Type B pancreatic cell (in vitro differentiated cells): ENCODE results near the gene KIF26A. TPM values are rescaled to one million over a fixed set of nuclear protein-coding genes. Genes with fewer than 3 reads are reported as not detected.

Experiments
- DNase-seq: peaks from one replicate; pipeline ENCODE4 v3.0.0; 2021; ENCODE audit warnings: mixed read lengths; ENCODE audit not compliant: unreplicated experiment; ENCODE audit errors: extremely low spot score
- H3K27ac Mint-ChIP-seq: 2 replicates; pipeline ENCODE4 v1.8.0; 2021; ENCODE audit warnings: mild to moderate bottlenecking, mixed read lengths
- H3K27me3 Mint-ChIP-seq: 2 replicates; pipeline ENCODE4 v1.8.0; 2021; ENCODE audit warnings: mixed read lengths
- H3K36me3 Mint-ChIP-seq: 2 replicates; pipeline ENCODE4 v1.8.0; 2021; ENCODE audit warnings: mixed read lengths
- H3K4me1 Mint-ChIP-seq: one replicate; pipeline ENCODE4 v1.8.0; 2021; ENCODE audit warnings: mixed read lengths; ENCODE audit not compliant: unreplicated experiment
- H3K4me3 Mint-ChIP-seq: 2 replicates; pipeline ENCODE4 v1.8.0; 2021; ENCODE audit warnings: mild to moderate bottlenecking, mixed read lengths
- H3K9me3 Mint-ChIP-seq: 2 replicates; pipeline ENCODE4 v1.8.0; 2021; ENCODE audit warnings: mixed read lengths
- CTCF ChIP-seq: fragments of 200-600 bp; sonication (generic); conservative IDR thresholded peaks from 2 replicates; pipeline ENCODE4 v1.5.0; 2021; ENCODE audit warnings: antibody characterized with exemption, mild to moderate bottlenecking
- total RNA-seq: library from RNA; stranded (reverse); gene quantifications from 2 replicates; pipeline ENCODE4 v1.2.1, GENCODE V29; 2021; ENCODE audit warnings: low replicate concordance

KIF26A gene
- total RNA-seq, 1 donor from 2014 or later, result 23.4 TPM

DNA sequence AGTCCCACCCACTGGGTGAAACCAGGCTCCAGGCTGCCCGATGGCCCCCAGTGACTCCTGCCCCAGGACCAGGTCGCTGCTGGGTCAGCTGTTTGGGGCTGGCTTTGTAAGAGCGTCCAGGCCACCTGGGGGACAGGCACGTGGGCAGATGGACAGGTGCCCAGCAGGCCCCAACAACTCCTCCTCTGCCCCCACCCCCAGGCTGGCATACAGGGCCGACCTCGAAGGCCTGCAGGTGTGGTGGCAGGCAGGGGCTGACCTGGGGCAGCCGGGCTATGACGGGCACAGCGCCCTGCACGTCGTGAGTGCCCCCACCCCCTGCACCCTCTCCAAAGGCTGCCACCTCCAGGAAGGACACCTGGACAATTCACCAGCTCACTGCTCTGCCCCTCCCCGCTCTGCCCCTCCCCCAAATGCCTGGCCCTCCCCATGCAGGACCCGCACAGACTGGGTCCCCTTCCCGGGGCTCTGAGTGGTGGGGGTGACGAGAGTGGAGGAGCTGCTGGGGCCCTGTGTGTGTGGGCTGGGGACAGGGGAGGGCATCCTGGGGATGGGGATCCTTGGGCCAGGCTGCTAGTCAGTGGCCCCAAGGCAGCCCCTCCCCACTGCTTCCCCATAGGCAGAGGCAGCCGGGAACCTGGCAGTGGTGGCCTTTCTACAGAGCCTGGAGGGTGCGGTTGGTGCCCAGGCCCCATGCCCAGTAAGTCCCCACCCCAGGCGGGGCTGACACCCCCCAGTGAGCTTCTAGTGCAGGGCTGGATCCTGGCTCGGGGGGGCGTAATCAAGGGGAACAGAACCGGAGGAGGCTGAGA lies 26.9 kb upstream of the KIF26A start:
- Mint-ChIP-seq H3K4me3 (peak overlapping the region; percentile 17), H3K36me3 (no peaks in the 10 kb centered on the region), H3K27me3 (peaks cover 23% of the 10 kb centered on the region), H3K9me3 (no peaks in the 10 kb centered on the region), H3K4me1 (no peaks in the 10 kb centered on the region), H3K27ac (no peak overlapping the region)
- TF ChIP-seq CTCF, result no peak
- DNase-seq, result no peak

- Mint-ChIP-seq H3K4me1 (no peaks in the 10 kb centered on the region), H3K36me3 (no peaks in the 10 kb centered on the region), H3K27me3 (peaks cover 23% of the 10 kb centered on the region), H3K9me3 (no peaks in the 10 kb centered on the region), H3K27ac (no peak overlapping the region), H3K4me3 (no peak overlapping the region)
- no peak for TF ChIP-seq CTCF
- no peak for DNase-seq
Measured at GRCh38 chr14:104112113-104112505, 26.3 kb upstream of the KIF26A start.

DNA sequence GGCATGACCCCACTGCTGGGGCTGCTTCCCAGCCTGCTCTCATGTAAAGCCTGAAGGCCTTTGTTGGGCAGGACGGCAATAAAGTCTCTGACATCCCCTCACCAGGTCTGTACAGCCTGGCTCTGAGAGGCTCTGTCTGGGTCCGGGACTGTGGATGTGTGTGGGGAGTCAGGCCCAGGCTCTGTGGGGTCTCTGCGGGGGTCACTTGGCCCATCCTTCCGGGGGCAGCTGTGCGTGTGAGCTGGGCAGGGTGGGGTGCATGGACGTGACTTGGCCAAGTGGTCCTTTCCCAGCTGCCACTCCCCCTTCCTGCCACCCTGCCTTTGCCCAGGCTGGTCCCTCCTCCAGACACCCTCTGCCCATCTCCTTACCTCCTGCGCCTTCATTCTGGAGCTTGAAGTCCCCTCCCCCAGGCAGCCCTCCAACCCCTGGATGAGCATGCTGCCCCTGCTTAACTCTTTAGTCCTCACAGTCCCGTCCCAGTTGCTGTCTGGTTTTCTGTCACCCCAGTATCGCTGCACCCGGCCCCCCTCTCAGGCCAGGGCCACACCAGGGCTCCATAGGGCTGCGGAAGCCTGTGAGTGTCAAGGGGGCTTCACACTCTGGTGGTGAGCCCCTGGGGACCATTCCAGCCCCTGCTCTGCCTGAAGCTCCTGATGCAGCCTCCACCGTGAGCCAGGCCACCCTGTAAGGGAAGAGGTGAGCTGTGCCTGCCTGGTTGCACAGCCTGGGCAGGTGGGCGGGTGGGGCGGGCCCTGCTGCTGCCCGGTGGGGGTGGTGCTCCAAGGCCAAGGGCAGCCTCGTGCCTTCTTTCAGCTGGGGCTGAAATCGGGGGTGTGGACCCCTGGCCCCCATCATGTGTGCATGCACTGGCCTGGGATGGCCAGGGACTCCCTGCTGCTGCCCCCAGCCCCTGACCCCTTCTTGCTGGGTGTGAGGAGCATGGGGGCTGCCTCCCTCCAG lies 25.5 kb upstream of the KIF26A start:
- Mint-ChIP-seq H3K4me1 (no peaks in the 10 kb centered on the region), H3K36me3 (no peaks in the 10 kb centered on the region), H3K27ac (no peak overlapping the region), H3K9me3 (no peaks in the 10 kb centered on the region), H3K4me3 (no peak overlapping the region), H3K27me3 (peaks cover 23% of the 10 kb centered on the region)
- TF ChIP-seq CTCF, result no peak
- no peak for DNase-seq

- Mint-ChIP-seq H3K9me3 (no peaks in the 10 kb centered on the region), H3K36me3 (no peaks in the 10 kb centered on the region), H3K27ac (no peak overlapping the region), H3K4me1 (no peaks in the 10 kb centered on the region), H3K27me3 (peaks cover 32% of the 10 kb centered on the region), H3K4me3 (no peak overlapping the region)
- no peak for TF ChIP-seq CTCF
- DNase-seq, result no peak
Measured at GRCh38 chr14:104113631-104114420, 24.6 kb upstream of the KIF26A start.

DNA sequence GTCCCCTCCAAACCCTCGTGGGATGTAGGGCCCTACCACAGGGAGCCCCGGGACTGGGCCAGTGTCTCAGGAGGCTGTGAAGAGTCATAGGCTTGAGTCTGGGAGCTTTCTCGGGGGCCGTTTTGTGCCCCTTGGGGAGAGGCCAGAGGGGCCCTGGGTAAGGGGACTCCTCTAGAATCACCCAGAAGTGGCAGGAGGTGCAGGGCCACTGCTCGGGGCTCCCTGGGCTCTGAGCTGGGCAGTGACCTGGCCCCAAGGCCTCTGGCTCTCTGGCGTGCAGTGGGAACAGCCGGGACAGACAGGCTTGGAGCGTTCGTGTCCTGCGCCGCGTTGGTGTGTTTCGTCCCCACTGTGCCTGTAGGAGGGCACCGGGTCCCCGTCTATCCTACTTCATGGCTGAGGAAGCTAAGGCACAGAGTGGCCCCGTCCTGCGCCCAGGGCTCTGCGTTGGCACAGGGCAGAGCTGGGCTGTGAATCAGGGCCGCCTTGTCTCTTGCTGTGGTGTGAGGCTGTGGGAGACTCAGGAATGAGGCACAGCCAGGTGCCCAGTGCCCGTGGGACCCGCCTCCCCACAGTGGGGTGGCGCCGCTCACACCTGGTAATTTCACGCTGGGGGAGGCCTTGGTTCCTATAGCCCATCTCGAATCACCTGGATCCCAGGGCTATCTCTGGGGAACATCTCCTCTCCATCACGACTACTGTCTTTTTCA lies 23.8 kb upstream of the KIF26A start:
- TF ChIP-seq CTCF, result no peak
- Mint-ChIP-seq H3K4me3 (no peak overlapping the region), H3K9me3 (no peaks in the 10 kb centered on the region), H3K27ac (peak overlapping the region; percentile 85), H3K4me1 (no peaks in the 10 kb centered on the region), H3K27me3 (peaks cover 40% of the 10 kb centered on the region), H3K36me3 (no peaks in the 10 kb centered on the region)
- DNase-seq, result no peak
